NCI-H526 treated with DMSO at 0.1 percent for 48 hours (cell line): Measurements from ENCODE around the gene AKAP6.

Experiments used
- DNase-seq: peaks from one replicate; lab custom pipeline; 2025; lab: John Stamatoyannopoulos, UW

The AKAP6 gene

DNA sequence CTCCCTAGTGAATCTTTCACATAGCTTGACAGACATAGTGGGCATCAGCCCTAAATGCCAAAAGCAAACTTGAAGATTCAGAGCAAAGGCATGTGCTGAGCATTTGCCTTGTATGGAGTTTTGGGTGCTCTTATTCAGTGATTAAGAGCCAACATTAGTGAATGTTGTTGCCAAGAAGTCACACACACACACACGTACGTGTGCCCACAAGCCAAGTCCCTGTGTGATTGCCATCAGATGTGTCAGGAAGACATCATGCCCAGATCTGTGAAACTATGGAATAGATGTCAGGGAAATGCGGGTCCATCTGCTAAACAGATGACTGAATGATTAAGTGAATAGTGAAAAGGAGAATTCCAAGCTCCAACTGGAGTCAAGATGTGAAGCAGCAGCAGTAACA lies 149.0 kb downstream of the AKAP6 start:
- no peak for DNase-seq

DNA sequence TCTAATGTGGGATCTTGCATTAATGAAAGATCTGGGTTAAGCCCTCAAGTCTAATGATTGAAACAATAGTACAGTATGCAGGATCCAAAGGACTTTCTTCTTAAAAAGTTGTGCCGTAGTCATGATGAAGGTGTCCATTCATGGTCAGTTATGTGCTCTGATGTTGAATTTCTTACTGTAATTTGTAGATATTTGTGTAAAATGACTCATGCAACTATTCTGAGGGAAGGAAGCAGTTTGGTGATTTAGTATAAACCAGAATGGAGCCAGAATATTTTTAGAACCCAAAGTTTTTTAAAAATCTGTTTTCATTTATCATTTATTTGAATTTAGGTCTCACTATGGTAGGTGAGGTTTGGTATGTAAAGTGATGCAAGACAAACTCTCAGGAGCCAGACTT lies 151.2 kb downstream of the AKAP6 start:
- DNase-seq: no peak

DNA sequence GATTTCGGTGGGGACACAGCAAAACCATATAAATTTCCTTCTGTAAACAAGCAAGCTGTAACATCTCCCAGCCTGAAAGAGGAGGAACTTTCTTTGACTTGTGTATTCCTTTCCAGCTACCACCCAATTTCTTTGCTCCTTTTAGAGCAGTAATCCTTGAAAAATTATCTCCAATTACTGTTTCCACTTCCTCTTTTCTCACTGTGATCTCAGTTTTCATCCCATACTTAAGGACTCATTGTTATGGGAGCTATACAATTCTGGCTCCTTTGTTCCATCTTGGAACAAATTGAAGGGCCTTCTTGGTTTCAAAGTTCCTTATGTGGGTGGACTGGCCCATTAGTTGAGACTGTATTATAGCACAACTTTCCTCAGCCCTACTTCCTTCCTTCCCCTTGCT lies 152.6 kb downstream of the AKAP6 start:
- no peak for DNase-seq

DNA sequence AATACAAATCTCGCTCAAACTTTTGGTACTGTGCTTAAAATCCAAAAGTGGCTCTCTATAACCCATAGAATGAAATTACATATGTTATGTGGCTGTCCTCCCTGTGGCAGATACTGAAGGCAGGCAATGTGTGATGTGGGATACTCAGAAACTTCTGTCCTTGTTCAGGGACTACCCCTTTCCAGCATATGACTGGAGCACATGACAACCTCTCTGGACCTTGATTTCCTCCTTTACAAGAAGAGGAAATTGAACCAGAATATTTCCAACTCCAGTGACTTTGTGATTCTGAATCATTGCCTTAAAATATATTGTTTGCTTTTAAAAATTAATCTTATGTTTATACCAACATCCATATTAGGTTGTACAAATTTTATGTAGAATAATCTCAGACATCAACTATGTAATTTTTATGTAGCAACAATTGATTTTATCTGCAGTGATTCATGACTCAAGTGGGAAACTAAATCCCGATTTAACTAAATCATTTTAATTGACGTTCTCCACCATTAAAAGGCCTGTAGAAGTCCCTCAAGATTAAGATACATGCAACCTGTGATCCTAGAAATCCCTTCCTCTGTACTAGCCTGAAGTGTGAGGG lies 162.4 kb downstream of the AKAP6 start:
- DNase-seq: no peak

DNA sequence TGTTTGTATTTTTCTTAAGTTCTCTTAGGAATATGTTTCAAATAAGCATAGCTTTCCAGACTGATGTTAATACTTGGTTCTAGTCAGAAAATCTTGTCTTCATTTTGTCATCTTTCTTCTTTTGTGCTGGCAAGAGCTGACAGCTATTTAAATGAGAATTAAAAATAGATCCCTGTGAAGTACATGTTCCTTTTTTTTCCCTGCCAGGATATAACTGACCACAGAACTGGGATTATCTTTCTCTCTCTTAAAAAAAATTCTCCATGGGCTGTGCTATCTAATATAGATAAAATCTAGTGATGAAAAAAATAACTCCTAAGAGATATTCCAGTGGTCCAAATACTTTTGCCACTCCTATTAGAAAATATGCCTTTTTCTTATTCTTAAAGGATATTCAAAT lies 163.4 kb downstream of the AKAP6 start:
- no peak for DNase-seq

DNA sequence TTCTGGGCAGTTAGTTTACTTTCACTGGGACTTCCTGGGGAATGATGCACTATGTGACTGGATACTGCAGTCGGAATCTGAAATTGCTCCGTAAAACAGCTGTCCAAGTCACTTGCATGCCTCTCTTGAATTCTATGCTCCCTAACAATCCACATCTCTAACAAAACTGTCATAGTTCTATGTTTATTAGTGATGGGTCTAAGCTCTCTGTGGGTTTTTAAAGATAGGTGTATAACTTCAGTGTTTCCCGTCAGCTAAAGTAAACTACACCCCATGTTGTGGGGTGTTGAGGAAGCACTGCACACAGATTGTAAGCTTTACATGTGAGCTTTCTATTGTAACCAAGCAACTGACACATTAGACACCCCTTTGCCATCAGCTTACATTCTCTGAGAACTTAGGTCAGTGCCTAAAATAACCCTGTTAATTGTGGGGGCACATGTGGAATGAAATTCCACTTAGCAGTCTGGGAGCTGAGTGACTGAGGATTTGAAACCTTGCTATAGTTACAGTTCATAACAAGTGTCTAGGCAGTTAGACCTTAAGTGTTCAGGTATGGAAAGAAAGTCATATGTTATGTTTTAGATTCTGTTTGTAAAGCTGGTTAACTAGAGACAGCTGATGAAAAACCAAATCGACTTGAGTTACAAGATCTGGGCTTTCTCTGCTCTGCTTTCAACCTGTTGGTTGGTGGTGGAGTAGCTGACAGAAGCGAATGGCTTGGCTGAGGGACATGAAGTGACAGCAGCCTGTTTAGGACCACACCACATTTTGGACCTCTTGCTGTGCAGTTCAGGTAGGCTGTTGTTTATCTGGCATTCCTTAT lies 165.7 kb downstream of the AKAP6 start:
- no peak for DNase-seq

DNA sequence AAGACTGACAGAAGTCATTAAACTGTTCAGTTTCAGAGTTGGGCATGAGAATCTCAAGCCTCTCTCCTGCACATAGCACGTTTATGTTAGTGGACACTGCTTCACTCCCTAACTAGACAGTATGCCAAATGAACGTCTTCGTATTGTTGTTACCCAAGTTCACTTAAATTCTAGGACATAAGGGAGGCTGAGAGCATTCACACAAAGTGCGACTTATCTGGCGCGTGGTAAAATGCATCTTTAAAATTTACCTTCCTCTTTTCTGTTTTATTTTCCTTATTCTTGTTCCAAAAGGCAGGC lies 166.3 kb downstream of the AKAP6 start:
- no peak for DNase-seq

DNA sequence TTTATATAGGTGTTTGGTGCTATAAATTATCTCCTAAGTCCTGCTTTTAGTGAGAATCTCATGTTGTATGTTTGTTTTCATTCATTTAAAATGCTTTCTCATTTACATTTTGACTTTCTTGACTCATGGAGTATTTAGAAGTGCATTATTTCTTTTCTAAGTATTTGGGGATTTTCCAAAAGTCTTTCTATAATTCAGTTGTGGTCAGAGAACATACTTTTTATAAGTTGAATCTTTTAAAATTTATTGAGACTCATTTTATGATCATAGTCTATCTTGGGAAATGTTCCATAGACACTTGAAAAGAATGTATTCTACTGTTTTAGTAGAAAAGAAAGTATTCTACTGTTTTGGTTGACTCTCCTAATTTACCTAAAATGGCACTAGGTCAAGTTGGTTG lies 168.2 kb downstream of the AKAP6 start:
- DNase-seq: no peak

DNA sequence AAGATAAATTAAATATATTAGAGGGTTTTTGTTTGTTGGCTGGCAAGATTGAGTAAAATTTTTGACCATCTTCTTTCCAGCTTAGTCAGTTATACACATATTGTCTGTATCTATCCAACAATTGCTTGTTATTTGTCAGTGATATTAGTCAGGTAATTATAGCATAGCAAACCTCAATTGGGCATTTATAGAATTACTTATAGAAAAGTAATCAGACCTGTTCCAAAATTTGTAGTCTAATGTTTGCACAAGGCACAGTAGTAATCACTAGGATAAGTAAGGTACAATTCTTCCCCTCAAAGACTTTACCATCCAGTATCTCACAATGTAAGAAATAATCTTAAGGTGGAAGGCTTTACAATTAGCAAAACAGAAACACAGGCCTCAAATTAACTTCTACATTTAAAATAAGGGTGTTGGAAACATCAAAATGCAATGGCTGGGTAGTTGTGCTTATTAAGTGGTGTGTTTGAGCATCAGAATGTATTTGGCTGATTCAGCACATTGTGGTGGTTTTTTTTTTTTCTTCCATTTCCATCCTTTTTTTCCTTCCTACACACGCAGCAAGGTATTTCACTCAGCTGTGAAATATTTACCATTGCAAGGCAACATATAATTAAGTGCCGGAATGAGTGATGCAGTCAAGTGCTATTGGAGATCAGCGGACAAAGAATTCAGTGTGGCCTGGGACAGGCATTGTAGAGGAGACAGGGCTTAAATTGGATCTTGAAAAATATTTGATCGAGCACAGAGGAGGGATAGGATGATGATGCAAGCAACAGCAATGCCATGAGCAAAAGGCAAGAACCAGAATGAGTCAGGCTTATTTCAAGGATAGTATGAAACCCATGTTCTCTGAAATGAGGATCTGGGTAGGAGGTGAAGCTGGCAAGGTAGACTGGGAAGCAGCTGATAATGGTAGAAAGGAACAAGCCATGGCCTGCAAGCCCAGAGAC lies 178.2 kb downstream of the AKAP6 start:
- no peak for DNase-seq

DNA sequence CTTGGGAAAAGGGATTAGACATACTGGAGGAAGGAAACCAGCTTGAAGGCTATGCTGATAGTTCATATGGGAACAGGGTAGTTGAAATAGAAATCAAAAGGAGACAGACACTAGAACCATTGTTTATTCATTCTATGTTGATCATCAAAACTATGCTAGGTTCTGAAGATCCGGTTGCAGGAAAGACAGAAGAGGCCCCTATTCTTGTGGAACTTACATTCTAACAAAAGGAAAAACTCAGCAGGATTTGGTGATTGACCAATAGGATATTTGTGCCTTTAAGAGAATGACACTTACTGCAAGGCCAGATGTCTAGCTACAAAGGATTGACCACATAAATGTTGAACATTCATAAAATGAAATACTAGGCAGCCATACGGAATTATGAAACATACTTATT lies 179.2 kb downstream of the AKAP6 start:
- DNase-seq: no peak

DNA sequence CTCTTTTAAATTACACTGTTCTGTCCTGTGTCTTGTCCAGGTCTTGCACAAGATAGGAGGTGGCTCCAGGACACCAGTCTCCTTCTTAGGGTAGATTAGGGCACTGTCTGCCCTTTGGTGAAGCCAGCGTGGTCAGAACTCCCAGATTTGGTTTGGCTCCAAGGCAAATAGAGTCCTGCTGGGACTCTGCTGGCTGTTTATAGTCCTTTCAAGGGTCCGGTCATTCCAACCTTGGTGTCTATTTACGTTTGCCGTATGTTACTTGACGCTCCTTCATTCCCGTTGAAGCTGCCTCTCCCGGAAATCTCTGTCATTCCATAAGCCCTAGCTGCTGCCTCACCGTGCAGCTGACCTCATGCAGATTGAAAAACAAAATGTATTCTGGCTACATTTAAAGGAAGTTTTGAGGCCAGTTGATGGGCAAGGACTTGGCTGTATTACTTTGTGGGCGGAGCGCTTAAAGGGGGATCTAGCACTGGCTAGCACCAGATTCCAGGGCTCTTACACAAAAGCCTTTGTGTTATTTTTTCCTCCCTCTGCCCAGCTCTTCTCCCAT lies 180.6 kb downstream of the AKAP6 start:
- no peak for DNase-seq

DNA sequence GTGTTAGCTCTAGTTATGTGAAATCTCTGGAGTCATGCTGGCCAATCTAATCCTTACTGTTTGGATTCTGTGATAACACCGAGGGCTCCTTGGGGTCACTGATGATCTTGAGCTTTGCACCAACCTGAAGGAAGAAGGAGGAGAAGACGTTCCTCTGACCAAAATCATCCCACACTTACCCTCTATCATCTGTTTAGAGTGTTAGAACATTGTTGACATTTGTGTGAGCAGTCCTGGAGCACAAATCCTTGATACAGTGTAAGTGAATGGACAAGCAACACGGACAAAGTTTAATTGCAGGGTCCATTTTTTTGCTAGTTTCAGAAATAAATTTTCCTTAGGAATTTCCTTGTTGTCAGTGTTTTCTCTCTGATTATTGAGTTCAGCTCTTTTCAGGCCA lies 181.7 kb downstream of the AKAP6 start:
- DNase-seq: no peak

DNA sequence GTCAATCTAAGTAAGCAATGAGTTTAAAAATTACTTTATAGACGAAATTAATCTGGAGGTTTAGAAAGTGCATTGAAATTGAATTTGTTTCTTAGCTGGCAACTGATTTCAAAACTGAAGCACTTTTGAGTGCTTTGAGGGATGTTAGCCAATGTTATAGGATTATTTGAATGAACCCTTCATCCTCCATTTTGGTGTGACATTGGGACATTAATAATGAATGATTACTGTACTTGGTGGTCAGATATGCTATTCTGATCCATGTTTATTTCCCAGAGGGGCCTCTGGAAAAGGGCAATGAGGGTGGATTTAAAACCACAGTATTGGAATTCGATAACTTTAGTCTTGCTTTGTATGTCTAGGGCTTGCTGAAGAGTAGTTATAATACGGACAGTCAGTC lies 183.2 kb downstream of the AKAP6 start:
- DNase-seq: no peak

DNA sequence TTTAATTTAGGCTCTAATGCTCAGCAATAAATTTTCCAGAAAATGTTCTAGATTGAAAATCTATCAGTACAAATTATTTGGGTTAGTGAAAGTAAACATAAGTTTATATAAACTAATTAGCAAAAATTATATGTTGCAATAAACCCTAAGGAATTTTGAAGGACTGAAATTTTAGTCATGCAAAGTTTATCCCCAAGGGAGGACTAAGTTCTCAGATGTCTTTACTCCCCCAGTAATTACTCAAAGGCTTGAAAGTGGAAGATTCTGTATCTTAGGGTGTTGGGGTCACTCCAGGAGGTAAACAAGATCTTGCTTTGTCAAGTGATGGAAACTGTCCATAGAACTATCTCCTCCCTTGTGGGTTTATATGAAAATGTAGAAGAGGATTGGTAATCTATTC lies 183.7 kb downstream of the AKAP6 start:
- DNase-seq: no peak

DNA sequence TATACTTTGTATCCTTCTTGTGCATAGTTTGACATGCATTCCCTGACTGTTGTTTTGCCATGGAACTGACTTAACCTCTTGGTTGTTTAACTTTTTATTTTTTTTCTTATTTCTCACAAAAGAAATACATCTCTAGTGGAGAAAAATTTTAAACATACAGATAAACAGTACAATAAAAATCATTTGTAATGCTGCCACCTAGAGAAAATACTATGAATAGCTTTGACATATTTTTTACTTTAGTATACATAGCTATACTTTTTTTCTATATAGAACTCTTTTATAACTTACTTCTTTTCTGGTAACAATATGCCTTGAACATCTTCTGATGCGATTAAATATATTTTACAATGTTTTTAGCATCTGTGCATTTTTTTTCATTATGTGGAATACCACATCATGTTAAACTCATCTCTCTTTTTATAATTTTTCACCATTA lies 184.5 kb downstream of the AKAP6 start:
- DNase-seq: no peak

DNA sequence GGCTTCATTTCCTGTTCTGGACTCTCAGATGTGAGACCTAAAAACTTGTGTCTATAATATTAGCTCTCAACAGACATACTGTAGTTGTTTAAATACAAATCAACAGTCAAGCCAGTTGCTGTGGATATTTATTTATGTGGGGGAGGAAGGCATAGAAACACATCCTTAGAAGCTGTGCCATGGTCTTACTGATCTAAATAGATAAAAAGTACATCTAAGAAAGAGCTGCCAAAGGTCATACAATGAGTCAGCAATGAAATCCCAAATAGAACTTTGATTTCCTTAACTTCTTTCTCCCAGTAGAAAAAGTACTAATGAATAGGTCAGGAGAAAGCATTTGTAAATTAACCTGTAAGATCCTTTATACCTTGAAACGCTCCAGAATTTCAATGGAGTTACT lies 185.1 kb downstream of the AKAP6 start:
- no peak for DNase-seq

DNA sequence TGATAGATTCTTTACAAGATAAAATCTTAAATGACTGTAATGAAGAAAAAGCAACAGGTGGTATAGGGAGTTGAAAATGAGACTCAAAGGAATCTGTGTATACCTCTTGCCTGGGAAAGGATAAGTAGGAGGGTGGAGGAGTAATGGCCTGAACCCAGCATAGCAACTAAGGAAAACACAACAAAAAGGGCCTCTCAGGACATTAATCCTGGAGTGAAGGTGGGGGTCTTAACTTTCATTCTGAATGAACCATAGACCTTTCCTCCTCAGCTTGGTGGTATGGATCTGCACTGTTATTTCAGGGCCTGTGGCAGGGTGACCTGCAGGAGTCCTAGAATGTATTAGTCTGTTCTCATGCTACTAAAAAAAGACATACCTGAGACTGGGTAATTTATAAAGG lies 185.6 kb downstream of the AKAP6 start:
- no peak for DNase-seq

DNA sequence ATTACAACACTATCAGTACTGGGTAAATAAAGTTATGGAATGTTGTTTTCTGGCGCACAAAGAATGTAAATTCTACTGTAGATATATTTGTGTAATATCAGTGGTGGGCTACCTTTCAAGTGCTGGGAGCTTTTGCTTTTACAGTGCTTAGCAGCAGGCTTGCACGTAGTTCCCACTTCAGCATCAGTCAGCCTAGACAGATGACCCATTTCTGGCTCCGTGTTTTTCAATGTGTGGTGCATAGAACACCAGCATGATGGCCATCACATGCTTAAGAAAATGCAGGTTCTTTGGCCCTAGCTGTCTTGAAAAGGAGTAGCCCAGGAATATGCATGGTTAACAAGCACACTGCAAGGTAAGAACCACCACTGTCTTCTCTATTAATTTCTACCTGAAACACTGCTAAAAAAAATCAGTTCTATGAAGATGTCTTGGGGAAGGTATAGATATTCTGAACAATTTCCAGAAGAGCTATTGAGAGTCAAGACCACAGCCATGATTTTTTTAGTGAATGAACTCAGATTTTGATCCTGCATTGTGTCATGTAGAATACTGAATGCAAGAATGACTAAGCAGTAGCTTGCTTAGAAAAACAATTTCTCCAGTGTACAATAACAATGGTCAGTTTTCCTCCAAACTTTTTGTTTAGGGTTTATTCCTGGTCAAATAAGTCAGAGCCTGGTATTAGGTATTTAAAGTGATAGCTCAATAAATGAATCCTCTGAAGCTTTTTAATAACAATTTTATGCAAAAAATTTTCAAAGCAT lies 195.7 kb downstream of the AKAP6 start:
- DNase-seq: no peak

DNA sequence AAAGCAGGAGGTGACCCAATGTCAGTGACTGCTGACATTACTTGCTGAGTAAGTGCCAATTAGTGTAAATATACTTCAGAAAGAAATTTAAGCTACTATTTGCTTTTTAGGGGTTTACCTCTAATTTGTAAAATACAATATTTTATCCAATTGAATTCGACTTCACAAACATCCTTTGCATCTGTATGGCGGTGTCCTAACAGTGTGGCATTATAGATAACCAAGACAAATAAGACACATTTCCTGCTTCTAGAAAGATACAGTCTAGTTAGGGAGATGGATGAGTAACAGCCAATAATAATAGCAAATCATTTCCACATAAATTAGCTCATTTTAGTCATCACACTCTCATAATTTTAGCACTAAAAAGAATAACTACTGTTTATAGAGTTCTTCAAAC lies 196.5 kb downstream of the AKAP6 start:
- DNase-seq: no peak

DNA sequence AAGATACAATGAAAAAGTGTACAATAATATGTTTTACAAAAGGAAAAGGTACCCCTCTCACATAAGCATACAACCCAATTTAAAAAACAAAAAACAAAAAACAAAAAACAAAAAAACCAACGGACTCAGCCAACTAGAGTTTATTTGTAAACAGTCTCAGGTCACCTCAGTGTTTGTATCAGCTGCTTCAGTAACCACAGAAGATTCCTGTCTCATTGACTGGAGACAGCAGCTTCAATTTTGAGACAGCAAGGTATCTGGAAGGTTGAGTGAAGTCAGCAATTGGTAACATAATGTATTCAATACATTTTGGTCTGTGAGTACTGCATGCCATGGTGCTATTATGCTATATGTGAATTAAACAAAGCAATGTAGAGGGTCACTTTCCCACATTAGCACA lies 201.7 kb downstream of the AKAP6 start:
- no peak for DNase-seq

DNA sequence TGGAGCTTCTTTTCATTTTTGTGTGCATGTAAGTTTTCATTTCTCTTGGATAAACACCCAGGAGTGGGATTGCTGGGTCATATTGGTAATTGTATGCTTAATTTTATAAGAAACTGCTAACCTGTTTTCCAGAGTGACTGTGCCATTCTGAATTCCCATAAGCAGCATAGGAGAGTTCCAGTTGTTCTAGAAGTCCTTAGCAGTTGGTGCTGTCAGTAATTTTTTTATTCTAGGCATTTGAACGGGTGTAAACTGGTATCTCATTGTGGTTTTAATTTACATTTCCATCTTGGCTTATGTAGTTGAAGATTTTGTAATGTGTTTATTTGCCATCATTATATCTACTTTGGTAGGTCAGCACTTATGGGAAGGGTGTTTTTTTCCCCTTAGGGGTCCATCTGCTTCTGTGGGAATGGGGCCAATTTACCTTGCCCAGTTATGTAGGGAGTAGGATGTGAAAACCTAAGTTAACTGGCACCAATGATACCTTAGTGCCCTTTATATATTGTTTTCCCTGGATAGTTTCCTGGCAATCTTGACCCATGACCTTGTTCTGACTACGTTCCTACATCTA lies 202.9 kb downstream of the AKAP6 start:
- DNase-seq: no peak

DNA sequence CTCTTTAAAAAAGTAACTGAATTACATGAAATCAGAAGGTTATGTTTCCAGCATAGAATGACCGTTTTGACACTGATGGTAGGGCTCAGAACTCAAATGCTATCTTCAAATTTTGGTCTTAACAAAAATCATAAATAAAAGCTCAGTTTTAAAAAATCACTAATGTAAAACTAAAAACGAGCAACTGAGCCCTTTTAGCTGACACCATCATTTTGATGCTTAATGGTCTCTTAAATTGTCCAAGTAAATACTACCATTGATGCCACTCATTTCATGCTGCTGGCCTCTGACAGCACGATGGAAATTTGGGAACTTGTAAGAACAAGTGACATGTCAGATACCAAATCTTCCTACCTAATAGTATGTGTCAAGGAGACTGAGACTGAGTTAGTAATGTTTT lies 205.0 kb downstream of the AKAP6 start:
- DNase-seq: no peak
